ENCODE data around the gene PCDH12.

The PCDH12 gene

GRCh38 chr5:141966275-141966962 lies 8.4 kb upstream of the PCDH12 start:
- no peak for DNase-seq

DNA sequence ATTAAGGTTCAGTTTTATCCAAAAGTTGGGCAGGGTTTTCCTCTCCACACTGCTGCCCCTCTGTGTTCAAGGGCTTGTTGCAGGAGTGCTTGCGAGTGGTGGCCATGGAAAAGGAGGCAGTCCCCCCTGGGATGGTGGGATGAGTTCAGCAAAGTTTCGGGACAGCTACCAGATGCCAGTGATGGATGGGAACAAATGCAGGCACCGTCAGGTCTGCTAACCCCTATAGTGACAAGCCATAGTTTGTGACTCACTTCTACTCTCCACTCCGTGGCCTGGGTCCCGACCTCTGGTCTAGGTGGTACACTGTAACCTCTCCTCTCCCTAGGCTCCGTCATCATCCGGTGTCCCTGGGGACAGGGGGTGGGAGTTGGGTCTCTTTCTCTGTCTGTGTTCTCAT lies 7.1 kb upstream of the PCDH12 start:
- DNase-seq, result no peak

GRCh38 chr5:141963701-141964100 lies 5.7 kb upstream of the PCDH12 start:
- no peak for DNase-seq

- DNase-seq, result no peak
Measured at GRCh38 chr5:141961466-141961865, 3.5 kb upstream of the PCDH12 start.

DNA sequence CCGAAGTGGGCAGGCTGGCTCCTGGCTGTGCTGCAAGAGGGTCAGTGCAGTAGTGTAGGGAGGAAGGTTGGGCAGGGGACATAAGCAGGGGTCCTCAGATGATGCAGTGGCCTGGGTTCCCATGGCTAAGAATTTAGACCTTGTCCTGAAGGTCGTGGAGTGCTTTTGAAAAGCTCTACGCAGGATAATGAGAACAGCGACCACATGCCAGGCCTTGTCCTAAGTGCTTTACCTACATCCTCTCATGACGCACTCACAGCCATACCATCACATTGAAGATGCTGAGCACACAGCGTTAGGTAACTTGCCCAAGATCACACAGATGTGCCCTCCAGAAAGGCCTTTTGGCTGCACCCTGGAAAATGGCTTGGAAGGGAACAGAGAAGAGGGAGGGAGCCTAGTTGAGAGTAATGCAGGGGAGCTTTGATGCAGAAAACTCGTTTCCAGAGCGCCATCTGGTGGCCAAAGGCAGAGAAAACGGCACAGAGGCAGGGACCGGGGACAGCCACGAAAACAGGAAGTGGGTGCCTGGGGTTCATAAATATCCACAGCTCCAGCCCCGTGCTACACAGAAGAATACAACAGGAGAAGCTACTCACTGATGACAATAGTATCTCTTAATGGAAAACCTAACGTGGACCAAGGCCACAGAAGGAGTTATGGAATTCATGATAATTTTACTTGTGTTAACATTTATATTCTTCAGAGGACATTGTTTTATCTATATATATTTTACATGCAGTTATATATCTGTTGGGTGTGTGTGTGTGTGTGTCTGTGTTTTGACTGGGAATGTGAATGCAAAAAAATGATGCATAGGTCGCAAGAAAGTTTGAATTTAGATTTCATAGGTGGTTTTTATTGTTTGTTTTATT lies 2.7 kb upstream of the PCDH12 start:
- peak; percentile 58 to 84 for DNase-seq

GRCh38 chr5:141960018-141960417 lies 2.0 kb upstream of the PCDH12 start:
- DNase-seq, result no peak

- DNase-seq, result no peak
Measured at GRCh38 chr5:141958546-141959172, 657 bp upstream of the PCDH12 start.

DNA sequence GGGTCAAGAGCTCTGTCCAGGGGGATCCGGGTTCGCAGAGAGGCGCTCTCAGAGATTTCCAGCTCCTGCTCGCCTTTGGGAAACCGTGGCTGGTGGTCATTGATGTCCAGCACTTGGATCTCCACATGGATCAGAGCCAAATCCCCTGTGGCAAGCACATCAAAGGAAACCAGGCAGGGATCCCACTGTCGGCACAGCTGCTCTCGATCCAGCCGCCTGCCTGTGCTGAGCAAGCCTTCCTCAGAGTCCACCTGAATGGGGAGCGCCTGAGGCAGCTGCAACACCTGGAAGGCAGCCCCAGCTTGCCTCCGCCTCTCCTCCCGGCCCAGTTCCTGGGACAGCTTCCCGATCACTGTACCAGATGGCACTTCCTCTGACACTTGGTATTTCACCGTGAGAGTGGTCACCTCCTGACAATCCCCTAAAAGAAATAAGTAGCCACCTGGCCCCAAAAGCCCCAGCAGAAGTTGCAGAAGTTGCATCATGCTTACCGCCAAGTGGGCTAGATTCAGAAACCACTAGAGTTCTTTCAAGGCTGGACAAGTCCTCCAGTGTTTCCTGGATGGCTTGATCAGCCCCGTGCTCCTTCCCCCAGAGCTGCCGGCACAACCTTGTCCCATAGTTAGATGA lies 520 bp downstream of the PCDH12 start:
- no peak for DNase-seq

DNA sequence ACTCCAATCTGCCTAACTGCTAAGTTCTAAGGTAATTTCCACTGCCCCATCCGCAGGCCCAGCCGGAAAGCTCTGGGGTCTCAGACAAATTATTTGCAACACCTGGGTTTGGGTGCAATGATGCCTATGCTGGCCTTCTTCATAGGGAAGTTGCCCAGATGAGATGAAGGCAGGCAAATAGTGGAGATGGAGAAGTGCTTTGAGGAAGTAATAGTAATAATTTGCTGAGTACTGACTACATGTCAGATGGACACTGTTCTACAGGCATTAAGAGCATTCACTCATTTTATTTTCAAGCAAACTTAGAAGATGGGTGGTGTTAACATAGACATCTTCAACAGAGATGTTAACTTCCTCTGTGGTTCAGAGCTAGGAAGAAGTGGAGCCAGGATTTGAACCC lies 3.8 kb downstream of the PCDH12 start:
- no peak for DNase-seq

GRCh38 chr5:141952020-141952419 lies 6.0 kb downstream of the PCDH12 start:
- DNase-seq, result no peak

DNA sequence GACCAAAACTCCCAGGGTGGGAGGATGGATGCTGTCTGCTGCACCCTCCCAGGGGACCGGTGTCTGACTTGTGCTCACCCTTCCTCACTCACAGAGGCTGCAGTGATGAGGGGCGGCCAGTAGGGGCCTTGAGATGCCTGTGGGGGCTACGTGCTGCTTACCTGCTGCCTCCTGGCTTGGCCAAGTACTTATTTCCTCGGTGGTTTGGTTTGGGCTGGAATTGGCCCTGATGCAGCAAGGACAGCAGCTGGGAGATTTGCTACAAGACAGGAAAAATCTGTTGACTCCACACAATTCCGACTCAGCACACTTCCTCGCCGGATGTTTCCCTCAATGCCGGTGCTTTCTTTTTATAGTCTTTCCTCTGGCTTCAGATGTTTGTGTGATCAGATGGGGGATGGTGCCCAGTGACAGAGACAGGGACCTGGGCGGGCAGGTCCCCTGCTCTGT lies 6.6 kb downstream of the PCDH12 start:
- no peak for DNase-seq

DNA sequence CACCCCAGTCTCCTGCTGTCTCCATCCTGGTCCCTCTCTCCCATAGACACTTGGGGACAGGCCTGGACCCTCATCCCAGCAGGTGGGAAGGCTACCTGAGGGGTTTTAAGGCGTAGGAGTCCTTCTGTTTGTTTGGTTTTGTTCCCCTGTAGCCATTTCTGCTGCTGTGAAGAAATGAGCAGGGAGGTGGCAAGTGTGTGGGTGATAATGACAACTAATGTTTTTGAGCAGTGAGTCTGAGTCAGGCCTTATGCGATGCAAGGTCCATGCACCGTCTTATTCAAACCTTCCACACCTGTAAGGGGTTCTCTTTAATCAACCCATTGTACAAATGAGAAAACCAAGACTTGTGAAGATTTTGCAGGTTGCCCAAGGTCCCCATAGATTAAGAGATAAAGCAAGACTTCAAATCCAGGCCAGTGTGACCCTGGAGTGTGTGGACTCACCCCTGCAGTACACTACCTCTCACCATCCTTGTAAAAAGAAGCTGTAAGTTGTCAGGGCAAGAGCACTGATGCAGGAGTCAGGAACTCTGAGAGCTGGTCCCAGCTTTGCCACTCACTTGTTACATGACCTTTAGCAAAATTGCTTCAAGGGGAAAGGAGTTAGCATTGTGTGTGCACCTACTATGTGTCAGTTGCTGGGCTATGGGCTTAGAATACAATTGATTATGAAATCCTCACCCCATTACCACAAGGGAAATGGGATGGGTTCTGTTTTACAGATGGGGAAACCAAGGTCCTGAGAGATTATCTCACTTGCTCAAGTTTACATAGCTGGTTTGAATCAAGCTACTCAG lies 7.6 kb downstream of the PCDH12 start:
- no peak for DNase-seq

- DNase-seq, result no peak
Measured at GRCh38 chr5:141949511-141949910, 8.5 kb downstream of the PCDH12 start.

- DNase-seq, result no peak
Measured at GRCh38 chr5:141948812-141949211, 9.2 kb downstream of the PCDH12 start.

GRCh38 chr5:141947316-141947715 lies 10.7 kb downstream of the PCDH12 start:
- DNase-seq, result no peak

GRCh38 chr5:141945511-141946051 lies 12.4 kb downstream of the PCDH12 start:
- no peak for DNase-seq

- DNase-seq, result no peak
Measured at GRCh38 chr5:141944076-141944475, 13.9 kb downstream of the PCDH12 start.

DNA sequence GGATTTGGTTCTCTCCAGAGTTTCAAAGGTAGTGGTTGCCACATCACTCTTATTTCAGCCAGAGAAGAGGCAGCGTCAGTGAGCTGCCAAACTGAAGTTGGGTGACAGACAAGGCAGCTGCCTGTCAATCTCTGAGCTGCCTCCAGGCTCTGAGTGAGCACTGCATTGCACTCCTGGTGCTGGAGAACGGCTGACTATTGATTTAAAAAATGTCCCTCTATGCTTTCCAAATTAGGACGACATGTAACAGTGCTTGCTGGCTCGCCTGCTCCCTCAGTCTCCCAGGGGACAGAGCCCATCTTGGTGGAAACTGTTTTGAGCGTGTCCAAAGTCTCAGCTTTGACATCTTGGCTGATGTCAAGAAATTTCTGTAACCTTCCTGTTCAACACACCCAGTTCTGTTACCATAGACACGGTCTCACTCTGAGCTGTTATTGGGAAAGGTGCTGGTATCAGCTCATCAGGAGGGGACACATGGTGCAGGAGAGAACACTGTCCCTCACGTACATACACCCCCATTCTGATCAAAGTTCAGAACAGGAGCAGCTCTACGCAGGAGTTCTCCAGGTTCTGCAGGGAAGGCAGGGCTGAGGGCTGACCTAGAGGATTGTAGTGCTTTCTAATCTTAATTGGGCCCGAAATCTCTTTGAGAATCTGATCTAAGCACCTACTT lies 15.7 kb downstream of the PCDH12 start:
- no peak for DNase-seq

- DNase-seq, result no peak
Measured at GRCh38 chr5:141941779-141942178, 16.2 kb downstream of the PCDH12 start.

- no peak for DNase-seq
Measured at GRCh38 chr5:141941307-141941706, 16.7 kb downstream of the PCDH12 start.

DNA sequence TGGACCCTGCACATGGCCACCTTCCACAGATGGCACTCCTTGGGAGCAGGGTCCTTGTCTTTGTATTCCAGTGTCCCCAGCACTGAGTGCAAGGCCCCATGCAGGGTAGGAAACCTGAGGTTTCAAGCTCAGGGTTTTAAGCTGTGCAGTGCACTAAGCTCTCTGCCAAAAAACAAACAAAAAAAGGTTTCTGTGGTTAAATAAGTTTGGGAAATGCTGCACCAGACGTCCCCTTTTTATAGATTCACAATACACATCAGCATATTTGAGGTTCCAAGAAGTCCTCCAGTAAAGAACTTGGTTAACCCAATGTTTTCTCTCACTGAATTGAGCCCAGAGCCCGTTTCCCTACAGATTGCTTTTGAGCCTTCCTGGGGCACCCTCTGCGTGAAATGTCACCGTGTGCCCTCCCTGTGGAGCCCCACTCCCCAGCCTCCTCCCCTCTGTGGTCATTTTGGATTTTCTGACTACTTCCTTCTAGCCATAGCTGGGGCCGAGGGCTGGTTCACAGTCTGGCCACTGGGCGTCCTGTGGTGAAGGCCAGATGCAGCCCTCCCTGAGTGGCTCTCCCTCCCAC lies 17.2 kb downstream of the PCDH12 start:
- no peak for DNase-seq
